GM12878 (cell line): ENCODE results near the gene ZNF22. TPM values are rescaled to one million over a fixed set of nuclear protein-coding genes. Genes with fewer than 3 reads are reported as not detected.
A peak's percentile ranks its signal among the peaks of the same experiment; 100 is the strongest.

Experiments
- ATAC-seq: fragments of 200-7000 bp; cut with Tn5 transposase; 3 replicates; pipeline ENCODE4 v1.9.1; 2020; ENCODE audit warnings: mild to moderate bottlenecking, moderate library complexity
- BruUV-seq: library from RNA; stranded (reverse); fragments of 400-500 nt; replicated peaks from 2 replicates; lab custom pipeline; 2021; lab: Mats Ljungman, UMichigan
- CTCF ChIA-PET: fragments of 300-600 bp; sonication (Branson Sonifier 250); formaldehyde crosslinking; extraction: SDS; loops from one replicate; lab custom pipeline; 2021; ENCODE audit warnings: inconsistent platforms; lab: Yijun Ruan, JAX
- POLR2A ChIA-PET: fragments of 350-600 bp; formaldehyde crosslinking; extraction: SDS; loops from one replicate; lab custom pipeline; 2021; ENCODE audit warnings: inconsistent platforms; lab: Charles Lee
- RAD21 ChIA-PET: fragments of 300-600 bp; sonication (Branson Sonifier 250); formaldehyde crosslinking; loops from one replicate; lab custom pipeline; 2023; ENCODE audit warnings: antibody characterized with exemption; ENCODE audit not compliant: unreplicated experiment; lab: Charles Lee
- SMC1A ChIA-PET: fragments of 300-600 bp; sonication (Branson Sonifier 250); formaldehyde crosslinking; loops from one replicate; lab custom pipeline; 2023; ENCODE audit not compliant: unreplicated experiment, uncharacterized antibody; lab: Charles Lee
- DNase-seq: peaks from one replicate; pipeline ENCODE4 v3.0.0-alpha.2; 2011; ENCODE audit warnings: low read depth, low spot score
- FAIRE-seq: peaks from 3 replicates; lab custom pipeline; 2011; peaks lifted over from hg19 to GRCh38; lab: Jason Lieb, UNC
- H2AFZ ChIP-seq: 2 replicates; pipeline ENCODE4 v1.6.0; 2011; ENCODE audit warnings: low read depth, low read length, control low read depth; ENCODE audit not compliant: control insufficient read depth
- H3K27ac ChIP-seq: 2 replicates; pipeline ENCODE4 v1.5.1; 2011; ENCODE audit warnings: control low read depth; ENCODE audit not compliant: control insufficient read depth, insufficient read depth
- H3K27me3 ChIP-seq, 2 experiments: replicated peaks in 1 of 2; 2 replicates each; pipeline versions ENCODE4 v1.6.0 to v1.6.1; 2011; ENCODE audit warnings: low read length in 1 of 2; ENCODE audit not compliant: control insufficient read depth in 2 of 2, insufficient read depth in 2 of 2
- H3K36me3 ChIP-seq, 2 experiments: 2 replicates each; pipeline ENCODE4 v1.5.1; 2011; ENCODE audit warnings: low read length in 1 of 2; ENCODE audit not compliant: control insufficient read depth in 2 of 2, insufficient read depth in 2 of 2
- H3K4me1 ChIP-seq: 2 replicates; pipeline ENCODE4 v1.6.1; 2011; ENCODE audit warnings: mild to moderate bottlenecking, low read length, moderate library complexity, mixed read lengths; ENCODE audit not compliant: control insufficient read depth, insufficient read depth
- H3K4me2 ChIP-seq: 2 replicates; pipeline ENCODE4 v1.6.0; 2011; ENCODE audit warnings: control low read depth; ENCODE audit not compliant: control insufficient read depth, insufficient read depth
- H3K4me3 ChIP-seq: fragments of 200-600 bp; sonication (generic); 2 replicates; pipeline ENCODE4 v1.5.1; 2016
- H3K79me2 ChIP-seq: 2 replicates; pipeline ENCODE4 v1.6.0; 2011; ENCODE audit warnings: low read length; ENCODE audit not compliant: control insufficient read depth, insufficient read depth
- H3K9ac ChIP-seq: 2 replicates; pipeline ENCODE4 v1.8.0; 2011; ENCODE audit warnings: low read length, control low read depth, mixed read lengths; ENCODE audit not compliant: control insufficient read depth, insufficient read depth
- H3K9me3 ChIP-seq: replicated peaks from 3 replicates; pipeline ENCODE4 v1.5.1; 2011; ENCODE audit warnings: mild to moderate bottlenecking, low read length; ENCODE audit not compliant: control insufficient read depth, insufficient read depth
- H4K20me1 ChIP-seq: 2 replicates; pipeline ENCODE4 v1.6.0; 2011; ENCODE audit not compliant: control insufficient read depth, insufficient read depth
- KDM1A ChIP-seq: fragments of 200-600 bp; sonication (generic); IDR thresholded peaks from 2 replicates; pipeline ENCODE4 v1.6.1; 2016; ENCODE audit warnings: borderline replicate concordance
- NBN ChIP-seq: fragments of 450-650 bp; IDR thresholded peaks from 2 replicates; pipeline ENCODE4 v1.6.1; 2016
- YY1 ChIP-seq: IDR thresholded peaks from 2 replicates; pipeline ENCODE4 v1.6.1; 2011; ENCODE audit warnings: low read depth, mild to moderate bottlenecking, low read length
- ZZZ3 ChIP-seq: IDR thresholded peaks from 2 replicates; pipeline ENCODE4 v1.6.1; 2011; ENCODE audit warnings: low read depth; ENCODE audit not compliant: control insufficient read depth, insufficient read length
- WGBS: methylation state at CpG from one replicate; pipeline ENCODE4 v1.1.6; 2016; ENCODE audit warnings: low lambda C conversion rate; ENCODE audit not compliant: insufficient replicate concordance, insufficient coverage; ENCODE audit errors: missing lambda C conversion rate; 5-methylcytosine and 5-hydroxymethylcytosine counted together
- in situ Hi-C: fragments of 300-500 bp; cut with MboI; formaldehyde crosslinking; loops from 9 replicates; pipeline ENCODE4 v1.14.3; 2018; ENCODE audit warnings: mixed read lengths
- intact Hi-C: fragments of 100-400 bp; cut with micrococcal nuclease; formaldehyde crosslinking; loops from one replicate; pipeline ENCODE4 v1.14.2; 2022; ENCODE audit not compliant: unreplicated experiment
- polyA plus RNA-seq, 11 experiments: library from polyadenylated mRNA; depleted of rRNA in 4 of 11; unstranded in 6 of 11; stranded (reverse) in 5 of 11; fragments of >200 nt; fragmentation: Nextera tagmentation in 4 of 11; fragmentation: Illumina TruSeq in 1 of 11; extraction: Ambion mirVana in 4 of 11; extraction: Trizol in 1 of 11; gene quantifications; 1 replicate in 1 of 11; 2 replicates in 10 of 11; pipeline versions ENCODE4 v1.2.1 to v1.2.3, GENCODE V29; 2011 to 2016; ENCODE audit warnings: inconsistent platforms in 2 of 11, missing spikeins in 2 of 11, low read depth in 1 of 11
- total RNA-seq, 4 experiments: library from RNA; depleted of rRNA in 3 of 4; stranded (reverse); fragments of >200 nt in 3 of 4; fragmentation: Illumina TruSeq in 1 of 4; extraction: Trizol in 1 of 4; gene quantifications; 2 replicates each; pipeline versions ENCODE4 v1.2.1 to v1.2.3, GENCODE V29; 2013 to 2021
- TF ChIP-seq, protein P1 (sequence below), 3 experiments: IDR thresholded peaks in 2 of 3; conservative IDR thresholded peaks in 1 of 3; 2 replicates each; pipeline ENCODE4 v1.5.1; 2011; ENCODE audit warnings: low read depth in 3 of 3, low read length in 3 of 3, mild to moderate bottlenecking in 3 of 3, control low read depth in 2 of 3, moderate library complexity in 2 of 3, inconsistent platforms in 1 of 3, mixed read lengths in 1 of 3; ENCODE audit not compliant: control insufficient read depth in 2 of 3, insufficient read depth in 1 of 3; ENCODE audit errors: extremely low read depth in 1 of 3

The ZNF22 gene
- total and polyA plus RNA-seq, 10 of the 15 experiments (the other 5 are each of a cell fraction or from before 2014, with no cell fraction given) = 31.1 to 74.4 (median 43.8) TPM

DNA sequence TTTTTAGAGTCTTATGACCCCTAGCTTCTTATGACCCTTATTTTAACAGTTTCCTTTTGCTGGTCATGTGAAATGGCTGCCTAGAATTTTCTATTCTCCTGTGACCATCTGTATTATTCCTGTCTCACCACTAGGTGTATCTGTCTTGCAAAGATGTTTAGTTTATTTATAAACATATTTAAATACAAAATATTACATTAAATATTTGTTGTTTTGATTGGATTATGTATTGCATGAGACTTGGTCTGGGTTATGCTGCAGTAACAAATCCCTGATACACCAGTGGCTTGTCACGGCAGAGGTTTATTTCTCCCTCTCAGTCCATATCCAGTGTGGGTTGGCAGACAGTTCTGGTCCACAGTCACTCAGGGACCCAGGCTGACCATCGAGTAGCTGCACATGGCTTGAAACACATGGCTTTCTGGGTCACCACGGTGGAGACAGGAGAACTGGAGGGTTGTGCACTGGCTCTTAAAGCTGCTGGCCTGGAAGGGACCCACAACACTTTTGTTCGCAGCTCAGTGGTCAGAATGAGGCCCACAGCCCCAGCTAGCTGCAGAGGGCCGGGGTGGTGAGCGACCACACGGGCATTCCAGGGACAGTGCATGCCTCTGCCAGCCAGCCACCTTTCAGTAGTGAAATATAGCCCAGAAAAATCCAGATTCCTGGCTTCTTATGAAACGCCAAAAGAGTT is 33.8 kb upstream of the ZNF22 start:
- intact Hi-C loops = loop anchor here (1.0 to 10.0 kb wide), 4 partner anchors 8 to 1822 kb away; partner anchors contain the start of gene ALOX5
- CTCF ChIA-PET = interaction anchor here (0.6 to 9.1 kb wide), 14 partner anchors 9 to 286 kb away, joined by 3 to 116 read pairs (median 4); partner anchors contain the start of gene ZNF22
- 81% methylated on average over 8 of the region's 8 CpGs for WGBS

More for the DNA sequence above, 33.8 kb upstream of the ZNF22 start:
- H3K9me3 ChIP-seq = no peaks in the 10 kb centered on the region
- ChIA-PET POLR2A (interaction anchor here (0.5 to 14.0 kb wide), 7 partner anchors 9 to 1563 kb away, joined by 3 to 174 read pairs (median 4); partner anchors contain the start of genes DEPP1 and ZNF22), RAD21 (interaction anchor here (1.3 to 9.2 kb wide), 4 partner anchors 12 to 33 kb away, joined by 4 to 124 read pairs (median 47); partner anchors contain the start of gene DEPP1), SMC1A (interaction anchor here (0.7 to 9.3 kb wide), 12 partner anchors 9 to 1365 kb away, joined by 3 to 147 read pairs (median 5); partner anchors contain the start of gene DEPP1)
- peak overlapping the region; percentile 82 for H3K4me2 ChIP-seq
- peak overlapping the region; percentile 13; the same call in 1 of the 2 replicates for H3K9ac ChIP-seq
- peak overlapping the region; percentile 7; the same call in 1 of the 2 replicates for H3K4me3 ChIP-seq
- no peaks in the 10 kb centered on the region for H4K20me1 ChIP-seq
- H3K4me1 ChIP-seq = peaks cover 70% of the 10 kb centered on the region
- DNase-seq (no peak), FAIRE-seq (no peak), ATAC-seq (no peak)
- BruUV-seq = no TSS peak
- no peak overlapping the region; the same call in 1 of the 2 replicates for H2AFZ ChIP-seq
- in situ Hi-C loops = loop anchor here (10.0 to 25.0 kb wide), 2 partner anchors 1562 to 1805 kb away; partner anchors contain the start of gene HNRNPF
- H3K27ac ChIP-seq = peak overlapping the region; percentile 85
- peaks cover 0 to 8% of the 10 kb centered on the region in 2 experiments; a peak in 2 of 4 replicates for H3K36me3 ChIP-seq
- TF ChIP-seq YY1 (peak; percentile 49; the same call in 1 of the 2 replicates), ZZZ3 (no peak), KDM1A (no peak), NBN (no peak)
- TF ChIP-seq, protein P1, sequence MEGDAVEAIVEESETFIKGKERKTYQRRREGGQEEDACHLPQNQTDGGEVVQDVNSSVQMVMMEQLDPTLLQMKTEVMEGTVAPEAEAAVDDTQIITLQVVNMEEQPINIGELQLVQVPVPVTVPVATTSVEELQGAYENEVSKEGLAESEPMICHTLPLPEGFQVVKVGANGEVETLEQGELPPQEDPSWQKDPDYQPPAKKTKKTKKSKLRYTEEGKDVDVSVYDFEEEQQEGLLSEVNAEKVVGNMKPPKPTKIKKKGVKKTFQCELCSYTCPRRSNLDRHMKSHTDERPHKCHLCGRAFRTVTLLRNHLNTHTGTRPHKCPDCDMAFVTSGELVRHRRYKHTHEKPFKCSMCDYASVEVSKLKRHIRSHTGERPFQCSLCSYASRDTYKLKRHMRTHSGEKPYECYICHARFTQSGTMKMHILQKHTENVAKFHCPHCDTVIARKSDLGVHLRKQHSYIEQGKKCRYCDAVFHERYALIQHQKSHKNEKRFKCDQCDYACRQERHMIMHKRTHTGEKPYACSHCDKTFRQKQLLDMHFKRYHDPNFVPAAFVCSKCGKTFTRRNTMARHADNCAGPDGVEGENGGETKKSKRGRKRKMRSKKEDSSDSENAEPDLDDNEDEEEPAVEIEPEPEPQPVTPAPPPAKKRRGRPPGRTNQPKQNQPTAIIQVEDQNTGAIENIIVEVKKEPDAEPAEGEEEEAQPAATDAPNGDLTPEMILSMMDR (IDR thresholded peaks at IDR 0.05 in 2 of 3, conservative IDR thresholded peaks at IDR 0.05 in 1 of 3; ENCODE audit: control insufficient read depth in 2 of 3, extremely low read depth in 1 of 3, insufficient read depth in 1 of 3, low read depth in 3 of 3, low read length in 3 of 3) = peak; percentile 8 to 37 (median 17); a peak in 3 of 6 replicates
- peaks cover 19% of the 10 kb centered on the region for H3K79me2 ChIP-seq
- no peaks in the 10 kb centered on the region for H3K27me3 ChIP-seq
